ENCODE measurements around the gene HJURP. TPM values are rescaled to one million over a fixed set of nuclear protein-coding genes. Genes with fewer than 3 reads are reported as not detected.

HJURP gene
- total RNA-seq, 1 experiment from 2014 or later, result 35.0 TPM

DNA sequence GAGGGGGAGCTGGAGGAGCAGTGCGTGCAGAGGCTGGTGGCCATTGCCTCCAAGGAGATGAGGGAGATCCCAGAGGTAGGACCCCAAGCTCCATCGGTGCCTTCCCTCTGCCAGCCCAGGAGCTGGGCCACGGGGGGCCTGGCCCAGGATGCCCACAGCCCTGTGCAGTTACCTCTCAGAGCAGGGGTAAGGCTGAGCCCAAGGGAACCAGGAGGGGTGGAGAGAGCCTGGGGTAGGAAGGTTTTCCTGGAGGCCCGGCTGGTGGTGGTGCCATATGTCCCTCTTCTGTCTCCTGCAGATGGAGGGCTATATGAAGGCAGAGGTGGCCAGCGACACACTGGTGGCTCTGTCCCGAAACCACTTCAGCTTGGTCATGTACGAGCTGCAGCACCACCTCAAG lies 64.8 kb downstream of the HJURP start:
- CTCF ChIA-PET, result no interaction called here
- Mint-ChIP-seq H3K4me1 (ENCODE audit: low read depth, unreplicated experiment) (no peaks in the 10 kb centered on the region), H3K27ac (ENCODE audit: unreplicated experiment) (no peak overlapping the region), H3K36me3 (ENCODE audit: insufficient read depth, unreplicated experiment) (no peaks in the 10 kb centered on the region), H3K9me3 (ENCODE audit: unreplicated experiment) (no peaks in the 10 kb centered on the region), H3K4me3 (ENCODE audit: unreplicated experiment) (no peak overlapping the region), H3K27me3 (ENCODE audit: insufficient read depth, unreplicated experiment) (no peaks in the 10 kb centered on the region)
- H3K9me3 ChIP-seq, result no peaks in the 10 kb centered on the region
- H3K27me3 ChIP-seq (replicated peaks; ENCODE audit: control insufficient read depth, insufficient read depth, low read length), result no peaks in the 10 kb centered on the region
- no peaks in the 10 kb centered on the region for H3K36me3 ChIP-seq (ENCODE audit: control insufficient read depth, insufficient read depth, low read length)
- no TSS peak for BruUV-seq (replicated peaks)
- intact Hi-C loops (cut with micrococcal nuclease; ENCODE audit: unreplicated experiment), result no loop called here
- POLR2A ChIA-PET, result no interaction called here
- no peaks in the 10 kb centered on the region for H3K4me1 ChIP-seq
- DNase-seq, result no peak
- H3K4me3 ChIP-seq (ENCODE audit: low read depth, low read length), result no peak overlapping the region
- no peak for TF ChIP-seq CTCF (IDR thresholded peaks at IDR 0.05; ENCODE audit: insufficient read depth in 1 of 2, low read depth in 1 of 2, low read length in 1 of 2, severe bottlenecking in 1 of 2, unreplicated experiment in 1 of 2)

Other genes starting within 250 kb of the HJURP start
- 0.14 and 0.50 TPM in 2 replicates for gene UGT1A8, start 236.9 kb downstream of the HJURP start, total RNA-seq (2022)
- gene UGT1A10, start 218.1 kb downstream of the HJURP start, total RNA-seq (2022), result 0.77 and 1.0 TPM in 2 replicates
- 0.20 and 0.39 TPM in 2 replicates for gene UGT1A9, start 182.6 kb downstream of the HJURP start, total RNA-seq (2022)
- gene UGT1A7, start 172.6 kb downstream of the HJURP start, total RNA-seq (2022), result 0.18 and 0.63 TPM in 2 replicates
- 29.2 and 33.9 TPM in 2 replicates for gene UGT1A6, start 161.6 kb downstream of the HJURP start, total RNA-seq (2022)
- gene UGT1A5, start 141.6 kb downstream of the HJURP start, total RNA-seq (2022), result 1.00 and 1.2 TPM in 2 replicates
- 0.79 and 0.84 TPM in 2 replicates for gene UGT1A4, start 135.8 kb downstream of the HJURP start, total RNA-seq (2022)
- gene UGT1A3, start 125.5 kb downstream of the HJURP start, total RNA-seq (2022), result 0.64 and 0.65 TPM in 2 replicates
- 2.6 and 3.0 TPM in 2 replicates for gene UGT1A1, start 94.3 kb downstream of the HJURP start, total RNA-seq (2022)
- not detected in 2 replicates for gene MROH2A, start 76.2 kb downstream of the HJURP start, total RNA-seq (2022)
- not detected in 2 replicates for gene TRPM8, start 62.8 kb upstream of the HJURP start, total RNA-seq (2022)
- not detected in 2 replicates for gene SPP2, start 196.2 kb upstream of the HJURP start, total RNA-seq (2022)

Measured in Caco-2 (cell line).